Measurements from ENCODE around the gene RSPH3.

The RSPH3 gene

DNA sequence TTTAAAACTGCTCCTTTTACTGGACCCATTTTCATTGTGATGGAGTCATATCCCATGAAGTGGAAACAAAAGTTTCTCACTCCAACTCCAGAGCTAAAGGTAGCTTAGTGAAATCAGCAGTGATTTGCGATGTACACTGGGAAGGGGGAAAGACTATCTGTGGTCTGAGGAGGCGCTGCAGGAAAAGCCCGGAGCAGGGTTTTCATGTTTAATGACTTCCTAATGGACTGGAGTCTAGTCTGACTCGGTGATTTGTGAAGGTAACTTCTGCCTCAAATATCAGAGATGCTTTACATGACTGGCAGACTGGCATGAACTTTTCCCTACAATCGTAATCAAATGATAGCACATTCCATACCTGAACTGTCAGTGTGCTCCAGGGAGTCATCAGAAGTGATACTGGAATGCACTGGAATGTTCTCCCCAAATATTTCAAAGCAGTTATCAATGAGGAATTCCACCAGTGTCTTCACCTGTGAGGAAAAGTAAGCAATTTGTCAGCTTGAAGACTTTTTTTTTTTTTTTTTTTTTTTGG is 37.8 kb upstream of the RSPH3 start:
- no peaks in the 10 kb centered on the region for H3K36me3 ChIP-seq (ENCODE audit: insufficient read depth)
- no peaks in the 10 kb centered on the region for H3K79me2 ChIP-seq (ENCODE audit: insufficient read depth, low read depth)

GRCh38 chr6:159036673-159037072 is 36.7 kb upstream of the RSPH3 start:
- Histone ChIP-seq H3K36me3 (ENCODE audit: insufficient read depth) (no peaks in the 10 kb centered on the region), H2AFZ (ENCODE audit: low read depth) (no peak overlapping the region), H4K20me1 (ENCODE audit: insufficient read depth) (no peaks in the 10 kb centered on the region), H3K79me2 (ENCODE audit: insufficient read depth, low read depth) (no peaks in the 10 kb centered on the region), H3K27me3 (ENCODE audit: insufficient read depth, low read depth) (no peaks in the 10 kb centered on the region), H3K4me3 (IDR thresholded peaks at IDR 0.05; ENCODE audit: insufficient read depth, low read depth, low read length) (no peak overlapping the region), H3K4me1 (ENCODE audit: low read depth, poor library complexity, severe bottlenecking) (peaks cover 65% of the 10 kb centered on the region), H3K4me2 (no peak overlapping the region), H3K9ac (no peak overlapping the region), H3K27ac (no peak overlapping the region)
- TF ChIP-seq, protein P1, sequence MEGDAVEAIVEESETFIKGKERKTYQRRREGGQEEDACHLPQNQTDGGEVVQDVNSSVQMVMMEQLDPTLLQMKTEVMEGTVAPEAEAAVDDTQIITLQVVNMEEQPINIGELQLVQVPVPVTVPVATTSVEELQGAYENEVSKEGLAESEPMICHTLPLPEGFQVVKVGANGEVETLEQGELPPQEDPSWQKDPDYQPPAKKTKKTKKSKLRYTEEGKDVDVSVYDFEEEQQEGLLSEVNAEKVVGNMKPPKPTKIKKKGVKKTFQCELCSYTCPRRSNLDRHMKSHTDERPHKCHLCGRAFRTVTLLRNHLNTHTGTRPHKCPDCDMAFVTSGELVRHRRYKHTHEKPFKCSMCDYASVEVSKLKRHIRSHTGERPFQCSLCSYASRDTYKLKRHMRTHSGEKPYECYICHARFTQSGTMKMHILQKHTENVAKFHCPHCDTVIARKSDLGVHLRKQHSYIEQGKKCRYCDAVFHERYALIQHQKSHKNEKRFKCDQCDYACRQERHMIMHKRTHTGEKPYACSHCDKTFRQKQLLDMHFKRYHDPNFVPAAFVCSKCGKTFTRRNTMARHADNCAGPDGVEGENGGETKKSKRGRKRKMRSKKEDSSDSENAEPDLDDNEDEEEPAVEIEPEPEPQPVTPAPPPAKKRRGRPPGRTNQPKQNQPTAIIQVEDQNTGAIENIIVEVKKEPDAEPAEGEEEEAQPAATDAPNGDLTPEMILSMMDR (conservative IDR thresholded peaks at IDR 0.05; ENCODE audit: low read depth, low read length): no peak

More for the DNA sequence above, 37.8 kb upstream of the RSPH3 start:
- Histone ChIP-seq H3K4me1 (ENCODE audit: low read depth, poor library complexity, severe bottlenecking) (peaks cover 74% of the 10 kb centered on the region), H3K4me3 (IDR thresholded peaks at IDR 0.05; ENCODE audit: insufficient read depth, low read depth, low read length) (no peak overlapping the region), H2AFZ (ENCODE audit: low read depth) (peak overlapping the region; percentile 80), H3K27me3 (ENCODE audit: insufficient read depth, low read depth) (no peaks in the 10 kb centered on the region), H3K4me2 (peak overlapping the region; percentile 81), H4K20me1 (ENCODE audit: insufficient read depth) (no peaks in the 10 kb centered on the region), H3K27ac (peak overlapping the region; percentile 90), H3K9ac (peak overlapping the region; percentile 62; the same call in 1 of the 2 replicates)
- TF ChIP-seq, protein P1 (conservative IDR thresholded peaks at IDR 0.05; ENCODE audit: low read depth, low read length): no peak

DNA sequence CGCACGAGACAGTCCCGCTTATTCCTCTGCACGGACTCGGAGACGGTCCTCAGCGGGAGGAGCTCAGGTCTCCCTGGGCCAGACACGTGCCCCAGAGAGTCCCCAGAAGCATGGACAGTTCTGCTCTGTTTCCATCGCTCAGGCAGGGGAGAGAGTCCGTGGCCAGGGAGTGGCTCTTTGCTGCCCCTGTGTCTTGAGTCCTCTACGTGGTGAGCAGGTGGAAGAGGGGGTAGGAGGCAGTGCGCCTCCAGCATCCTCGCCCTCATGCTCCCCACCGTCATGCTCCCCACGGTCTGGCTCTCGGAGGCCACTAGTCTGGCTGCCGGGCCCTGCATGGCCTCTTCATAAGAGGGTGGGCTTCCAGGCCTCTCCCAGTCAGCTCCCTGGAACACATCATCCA is 35.9 kb upstream of the RSPH3 start:
- Histone ChIP-seq H3K9ac (no peak overlapping the region), H3K36me3 (ENCODE audit: insufficient read depth) (no peaks in the 10 kb centered on the region), H3K4me3 (IDR thresholded peaks at IDR 0.05; ENCODE audit: insufficient read depth, low read depth, low read length) (no peak overlapping the region), H4K20me1 (ENCODE audit: insufficient read depth) (no peaks in the 10 kb centered on the region), H3K4me1 (ENCODE audit: low read depth, poor library complexity, severe bottlenecking) (peaks cover 64% of the 10 kb centered on the region), H3K27me3 (ENCODE audit: insufficient read depth, low read depth) (no peaks in the 10 kb centered on the region), H2AFZ (ENCODE audit: low read depth) (no peak overlapping the region), H3K27ac (no peak overlapping the region), H3K79me2 (ENCODE audit: insufficient read depth, low read depth) (no peaks in the 10 kb centered on the region), H3K4me2 (no peak overlapping the region)
- TF ChIP-seq, protein P1 (conservative IDR thresholded peaks at IDR 0.05; ENCODE audit: low read depth, low read length): no peak

DNA sequence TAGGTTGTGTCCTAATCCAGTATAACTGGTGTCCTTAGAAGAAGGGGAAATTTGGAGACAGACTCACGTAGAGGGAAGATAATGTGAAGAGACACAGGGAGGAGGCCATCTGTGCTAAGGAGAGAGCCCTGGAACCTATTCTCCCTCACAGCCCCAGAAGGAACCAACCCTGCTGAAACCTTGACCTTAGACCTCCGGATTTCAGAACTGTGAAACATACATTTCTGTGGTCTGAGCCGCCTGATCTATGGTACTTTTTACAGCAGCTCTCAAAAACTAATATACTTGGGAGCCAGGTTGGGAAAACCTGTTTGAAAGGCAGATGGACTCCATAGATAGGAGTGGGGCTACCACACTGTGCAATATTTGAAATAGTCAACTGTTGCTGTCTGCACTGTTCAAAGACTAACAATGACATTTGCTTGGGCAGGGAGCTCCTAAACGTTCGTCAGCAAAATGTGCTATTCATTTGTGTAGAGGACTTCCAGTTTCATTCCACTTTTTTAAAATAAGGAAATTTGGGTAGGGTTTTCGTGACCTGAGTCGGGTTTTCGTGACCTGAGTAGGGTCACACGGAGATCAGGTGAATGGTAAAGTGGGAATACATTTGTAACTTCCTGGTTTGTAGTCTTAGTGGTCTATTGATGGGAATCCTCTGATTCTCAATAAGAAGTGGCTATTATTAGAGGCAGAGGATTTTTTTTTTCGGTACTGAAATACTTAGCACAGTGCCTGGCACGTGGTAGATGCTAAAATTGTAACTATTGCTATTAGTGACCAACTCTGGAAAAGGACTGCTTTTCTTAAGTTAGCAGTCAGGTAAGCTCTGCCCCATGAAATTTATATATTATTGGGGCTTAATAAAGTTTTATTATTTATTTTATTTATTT is 33.4 kb upstream of the RSPH3 start:
- Histone ChIP-seq H3K27ac (peak overlapping the region; percentile 52), H4K20me1 (ENCODE audit: insufficient read depth) (no peaks in the 10 kb centered on the region), H3K27me3 (ENCODE audit: insufficient read depth, low read depth) (no peaks in the 10 kb centered on the region), H3K36me3 (ENCODE audit: insufficient read depth) (no peaks in the 10 kb centered on the region), H3K4me1 (ENCODE audit: low read depth, poor library complexity, severe bottlenecking) (peaks cover 41% of the 10 kb centered on the region), H3K4me2 (peak overlapping the region; percentile 86), H3K79me2 (ENCODE audit: insufficient read depth, low read depth) (no peaks in the 10 kb centered on the region), H3K4me3 (IDR thresholded peaks at IDR 0.05; ENCODE audit: insufficient read depth, low read depth, low read length) (no peak overlapping the region), H3K9ac (no peak overlapping the region; the same call in 1 of the 2 replicates), H2AFZ (ENCODE audit: low read depth) (peak overlapping the region; percentile 70)
- TF ChIP-seq, protein P1 (conservative IDR thresholded peaks at IDR 0.05; ENCODE audit: low read depth, low read length): no peak

All from KMS-11 (cell line).